ENCODE data around the gene SLC25A21. TPM values are rescaled to one million over a fixed set of nuclear protein-coding genes. Genes with fewer than 3 reads are reported as not detected.
"Not testable (repeated sequence)": the region's sequence is repeated elsewhere in the genome, so short reads cannot be mapped to it uniquely, and the experiment has no call there.

SLC25A21 gene
- total RNA-seq, 1 donor from 2014 or later: 0.91 TPM

- Mint-ChIP-seq H3K27ac (ENCODE audit: unreplicated experiment) (no peak overlapping the region), H3K4me3 (ENCODE audit: unreplicated experiment) (no peak overlapping the region), H3K36me3 (ENCODE audit: unreplicated experiment) (peaks cover 16% of the 10 kb centered on the region), H3K4me1 (ENCODE audit: low read depth, unreplicated experiment) (no peaks in the 10 kb centered on the region), H3K27me3 (ENCODE audit: unreplicated experiment) (peaks cover 5% of the 10 kb centered on the region), H3K9me3 (ENCODE audit: unreplicated experiment) (peaks cover 5% of the 10 kb centered on the region)
- DNase-seq: no peak
- TF ChIP-seq, protein P1, sequence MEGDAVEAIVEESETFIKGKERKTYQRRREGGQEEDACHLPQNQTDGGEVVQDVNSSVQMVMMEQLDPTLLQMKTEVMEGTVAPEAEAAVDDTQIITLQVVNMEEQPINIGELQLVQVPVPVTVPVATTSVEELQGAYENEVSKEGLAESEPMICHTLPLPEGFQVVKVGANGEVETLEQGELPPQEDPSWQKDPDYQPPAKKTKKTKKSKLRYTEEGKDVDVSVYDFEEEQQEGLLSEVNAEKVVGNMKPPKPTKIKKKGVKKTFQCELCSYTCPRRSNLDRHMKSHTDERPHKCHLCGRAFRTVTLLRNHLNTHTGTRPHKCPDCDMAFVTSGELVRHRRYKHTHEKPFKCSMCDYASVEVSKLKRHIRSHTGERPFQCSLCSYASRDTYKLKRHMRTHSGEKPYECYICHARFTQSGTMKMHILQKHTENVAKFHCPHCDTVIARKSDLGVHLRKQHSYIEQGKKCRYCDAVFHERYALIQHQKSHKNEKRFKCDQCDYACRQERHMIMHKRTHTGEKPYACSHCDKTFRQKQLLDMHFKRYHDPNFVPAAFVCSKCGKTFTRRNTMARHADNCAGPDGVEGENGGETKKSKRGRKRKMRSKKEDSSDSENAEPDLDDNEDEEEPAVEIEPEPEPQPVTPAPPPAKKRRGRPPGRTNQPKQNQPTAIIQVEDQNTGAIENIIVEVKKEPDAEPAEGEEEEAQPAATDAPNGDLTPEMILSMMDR (IDR thresholded peaks at IDR 0.05; ENCODE audit: partially characterized antibody, unreplicated experiment): no peak
Observed at GRCh38 chr14:37157987-37158386, 14.4 kb downstream of the SLC25A21 start.

- H3K4me3 Mint-ChIP-seq (ENCODE audit: unreplicated experiment): no peak overlapping the region
- TF ChIP-seq, protein P1 (IDR thresholded peaks at IDR 0.05; ENCODE audit: partially characterized antibody, unreplicated experiment): no peak
- peaks cover 5% of the 10 kb centered on the region for H3K9me3 Mint-ChIP-seq (ENCODE audit: unreplicated experiment)
- H3K36me3 Mint-ChIP-seq (ENCODE audit: unreplicated experiment): peaks cover 9% of the 10 kb centered on the region
- no peak overlapping the region for H3K27ac Mint-ChIP-seq (ENCODE audit: unreplicated experiment)
- H3K27me3 Mint-ChIP-seq (ENCODE audit: unreplicated experiment): peaks cover 5% of the 10 kb centered on the region
- no peaks in the 10 kb centered on the region for H3K4me1 Mint-ChIP-seq (ENCODE audit: low read depth, unreplicated experiment)
- DNase-seq: no peak
Observed at GRCh38 chr14:37153483-37153882, 18.9 kb downstream of the SLC25A21 start.

- DNase-seq: no peak
- Mint-ChIP-seq H3K36me3 (ENCODE audit: unreplicated experiment) (peaks cover 9% of the 10 kb centered on the region), H3K27me3 (ENCODE audit: unreplicated experiment) (peaks cover 5% of the 10 kb centered on the region), H3K4me3 (ENCODE audit: unreplicated experiment) (no peak overlapping the region), H3K9me3 (ENCODE audit: unreplicated experiment) (peaks cover 5% of the 10 kb centered on the region), H3K4me1 (ENCODE audit: low read depth, unreplicated experiment) (no peaks in the 10 kb centered on the region), H3K27ac (ENCODE audit: unreplicated experiment) (no peak overlapping the region)
- TF ChIP-seq, protein P1 (IDR thresholded peaks at IDR 0.05; ENCODE audit: partially characterized antibody, unreplicated experiment): no peak
Observed at GRCh38 chr14:37153005-37153404, 19.4 kb downstream of the SLC25A21 start.

DNA sequence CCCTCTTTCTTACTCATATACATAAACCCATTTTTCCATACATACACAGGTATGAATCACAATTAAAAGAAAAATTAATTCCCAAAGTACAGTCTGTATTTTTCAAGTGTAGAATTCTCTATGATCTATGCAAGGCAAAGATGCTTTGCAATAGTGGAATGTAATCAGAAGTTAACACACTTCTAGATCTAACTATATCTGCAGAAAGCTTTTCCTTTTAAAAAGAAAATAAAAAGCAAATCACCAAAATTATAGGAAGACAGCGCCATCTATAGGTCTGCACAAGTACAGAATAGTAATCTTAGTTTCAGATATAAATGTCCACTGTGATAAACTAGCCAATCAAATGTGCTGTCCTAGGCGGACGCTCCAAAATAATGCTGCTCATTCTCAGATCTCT is 22.0 kb downstream of the SLC25A21 start:
- H3K4me3 Mint-ChIP-seq (ENCODE audit: unreplicated experiment): no peak overlapping the region
- H3K4me1 Mint-ChIP-seq (ENCODE audit: low read depth, unreplicated experiment): no peaks in the 10 kb centered on the region
- H3K27ac Mint-ChIP-seq (ENCODE audit: unreplicated experiment): no peak overlapping the region
- DNase-seq: no peak
- peaks cover 5% of the 10 kb centered on the region for H3K27me3 Mint-ChIP-seq (ENCODE audit: unreplicated experiment)
- peaks cover 9% of the 10 kb centered on the region for H3K36me3 Mint-ChIP-seq (ENCODE audit: unreplicated experiment)
- TF ChIP-seq, protein P1 (IDR thresholded peaks at IDR 0.05; ENCODE audit: partially characterized antibody, unreplicated experiment): peak; percentile 86
- H3K9me3 Mint-ChIP-seq (ENCODE audit: unreplicated experiment): peaks cover 5% of the 10 kb centered on the region

DNA sequence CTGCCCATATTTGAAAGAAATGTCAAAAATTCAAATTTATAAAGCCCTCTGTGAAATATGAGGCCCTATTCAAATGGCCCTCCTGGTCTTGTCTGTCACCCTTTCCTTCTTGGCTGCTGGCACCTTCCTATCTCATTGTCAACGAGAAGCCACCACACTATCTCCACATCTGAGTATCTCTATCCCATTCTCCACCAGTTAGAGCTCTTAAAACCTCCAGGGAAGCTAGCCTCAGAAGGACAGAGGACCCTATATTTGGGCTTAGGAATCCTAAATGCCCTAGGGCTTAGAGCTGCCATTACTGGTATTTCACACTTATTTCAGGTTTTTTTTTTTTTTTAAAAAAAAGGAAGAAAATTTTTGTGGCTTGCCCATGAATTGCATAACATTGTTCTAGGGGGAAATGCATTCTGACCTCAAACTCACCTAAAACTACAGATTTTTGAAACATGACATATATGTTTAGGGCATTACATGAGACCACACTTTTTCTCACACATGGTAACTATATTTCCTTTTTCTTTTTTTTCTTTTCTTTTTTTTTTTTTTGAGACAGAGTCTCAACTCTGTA is 25.0 kb downstream of the SLC25A21 start:
- Mint-ChIP-seq H3K27me3 (ENCODE audit: unreplicated experiment) (no peaks in the 10 kb centered on the region), H3K4me1 (ENCODE audit: low read depth, unreplicated experiment) (no peaks in the 10 kb centered on the region), H3K4me3 (ENCODE audit: unreplicated experiment) (no peak overlapping the region), H3K27ac (ENCODE audit: unreplicated experiment) (no peak overlapping the region), H3K9me3 (ENCODE audit: unreplicated experiment) (no peaks in the 10 kb centered on the region), H3K36me3 (ENCODE audit: unreplicated experiment) (no peaks in the 10 kb centered on the region)
- DNase-seq: no peak
- TF ChIP-seq, protein P1 (IDR thresholded peaks at IDR 0.05; ENCODE audit: partially characterized antibody, unreplicated experiment): no peak

GRCh38 chr14:37146438-37146837 is 26.0 kb downstream of the SLC25A21 start:
- H3K4me1 Mint-ChIP-seq (ENCODE audit: low read depth, unreplicated experiment); H3K36me3 Mint-ChIP-seq (ENCODE audit: unreplicated experiment); DNase-seq; H3K4me3 Mint-ChIP-seq (ENCODE audit: unreplicated experiment); H3K27me3 Mint-ChIP-seq (ENCODE audit: unreplicated experiment); H3K9me3 Mint-ChIP-seq (ENCODE audit: unreplicated experiment); H3K27ac Mint-ChIP-seq (ENCODE audit: unreplicated experiment): not testable (repeated sequence)
